Measurements from ENCODE around the gene NLRP3.

DNA sequence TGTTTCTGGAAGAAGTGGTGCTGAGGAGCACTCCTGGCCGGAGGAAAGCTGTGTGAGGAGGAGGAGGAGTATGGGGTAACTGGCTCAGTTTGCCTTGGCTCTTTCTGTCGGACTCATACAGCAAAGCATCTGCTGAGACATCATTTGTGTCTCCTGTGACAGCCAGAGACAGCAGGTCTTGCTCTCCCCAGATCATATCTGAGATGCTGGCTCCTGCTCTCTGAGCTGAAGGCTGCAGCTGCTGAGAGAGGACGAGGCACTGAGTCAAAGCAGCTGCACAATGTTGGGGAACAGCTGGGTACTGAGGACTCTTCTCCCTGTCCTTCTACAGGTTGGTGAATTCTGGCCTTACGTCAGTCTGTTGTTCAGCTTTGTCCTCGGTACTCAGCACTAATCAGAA lies 27.7 kb downstream of the NLRP3 start:
- TF ChIP-seq EZH2 (IDR thresholded peaks at IDR 0.05): no peak
- TF ChIP-seq POLR2AphosphoS5 (IDR thresholded peaks at IDR 0.05; ENCODE audit: borderline replicate concordance, low read depth, low read length): no peak
